ENCODE results near the gene PDLIM1.

DNA sequence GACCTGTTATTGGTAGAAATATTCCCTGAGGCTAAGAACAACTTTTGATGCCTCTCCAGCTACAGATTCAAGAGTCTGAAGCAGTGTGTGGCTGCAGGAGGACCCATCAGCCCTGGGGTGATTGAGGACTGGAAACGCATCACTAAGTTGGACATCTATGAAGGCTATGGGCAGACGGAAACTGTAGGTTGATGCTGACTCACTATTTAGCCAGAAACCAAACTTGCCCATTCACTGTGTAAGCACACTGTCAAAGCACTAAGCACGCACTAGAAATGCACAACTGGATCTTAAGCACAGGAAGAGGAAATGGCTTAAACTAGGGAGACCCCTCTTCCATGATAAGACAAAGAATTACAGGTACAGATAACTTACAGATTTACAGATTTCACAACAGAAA is 76.0 kb downstream of the PDLIM1 start:
- TF ChIP-seq POLR2A (IDR thresholded peaks at IDR 0.05), result no peak
- TF ChIP-seq CTCF (IDR thresholded peaks at IDR 0.05), result no peak
